GM21619 (cell line): ENCODE measurements around the gene PLK2.

ENCODE experiments used
- ATAC-seq: cut with Tn5 transposase; IDR thresholded peaks from one replicate; pipeline ENCODE4 v1.9.1; 2021; ENCODE audit not compliant: unreplicated experiment

PLK2 gene

DNA sequence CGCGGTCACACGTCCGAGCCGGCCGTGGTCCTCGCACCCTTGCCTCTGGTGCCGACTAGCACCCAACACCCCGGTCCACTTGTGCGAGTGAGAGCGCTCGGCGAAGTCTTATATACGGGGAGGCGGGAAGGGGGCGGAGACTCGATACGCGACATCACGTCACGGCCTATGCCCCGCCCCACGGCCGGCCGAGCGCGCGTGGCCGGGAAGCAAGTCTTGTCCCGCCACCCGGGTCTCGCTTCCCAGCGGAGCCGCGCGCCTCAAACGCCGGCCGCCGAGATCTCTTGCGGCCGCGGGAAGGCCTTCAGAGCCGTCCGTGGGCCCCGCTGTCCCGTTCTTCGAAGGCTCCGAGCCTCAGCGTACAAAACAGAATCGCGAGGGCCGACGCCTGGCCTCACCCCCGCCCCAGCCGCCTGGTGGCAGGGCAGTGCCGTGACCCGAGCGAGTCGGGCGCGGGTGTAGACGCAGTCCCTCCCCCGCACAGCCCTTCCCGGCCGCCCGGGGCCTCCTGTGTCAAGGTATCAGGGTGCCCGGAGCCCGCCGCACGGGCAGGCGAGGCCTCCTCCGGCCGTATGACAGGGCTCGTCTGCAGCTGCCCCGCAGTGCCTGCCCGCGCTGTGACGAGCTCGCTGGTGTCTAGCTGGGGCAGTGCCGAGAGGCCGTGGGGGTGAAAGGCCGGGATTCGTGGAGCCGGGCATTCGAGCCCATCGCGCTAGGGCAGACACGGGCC is at the start of gene PLK2:
Gene PLK2 (minus strand): TSS at position 85 of the 730 bp plus-strand sequence. CDS start 127 bp downstream, outside the sequence.
- peak; percentile 69 for ATAC-seq

DNA sequence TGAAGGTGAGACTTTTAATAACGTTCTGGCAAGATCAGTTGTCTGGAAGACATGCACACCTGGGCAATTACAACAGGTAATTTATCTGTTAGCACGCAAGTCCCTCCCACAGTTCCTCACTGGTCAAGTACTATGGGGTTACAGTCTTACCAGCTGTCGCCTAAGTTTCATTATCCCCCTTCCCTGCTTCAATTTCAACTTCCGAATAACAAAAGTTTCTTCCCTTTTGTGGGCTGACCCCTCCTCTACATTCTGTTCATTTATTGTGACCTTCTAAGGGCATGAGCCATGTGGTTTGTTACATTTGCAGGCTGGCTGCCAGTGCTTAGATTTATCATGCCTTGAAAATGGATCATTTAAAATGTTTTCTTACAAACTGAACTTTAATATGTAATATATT is 47.8 kb upstream of the PLK2 start:
- ATAC-seq: no peak

DNA sequence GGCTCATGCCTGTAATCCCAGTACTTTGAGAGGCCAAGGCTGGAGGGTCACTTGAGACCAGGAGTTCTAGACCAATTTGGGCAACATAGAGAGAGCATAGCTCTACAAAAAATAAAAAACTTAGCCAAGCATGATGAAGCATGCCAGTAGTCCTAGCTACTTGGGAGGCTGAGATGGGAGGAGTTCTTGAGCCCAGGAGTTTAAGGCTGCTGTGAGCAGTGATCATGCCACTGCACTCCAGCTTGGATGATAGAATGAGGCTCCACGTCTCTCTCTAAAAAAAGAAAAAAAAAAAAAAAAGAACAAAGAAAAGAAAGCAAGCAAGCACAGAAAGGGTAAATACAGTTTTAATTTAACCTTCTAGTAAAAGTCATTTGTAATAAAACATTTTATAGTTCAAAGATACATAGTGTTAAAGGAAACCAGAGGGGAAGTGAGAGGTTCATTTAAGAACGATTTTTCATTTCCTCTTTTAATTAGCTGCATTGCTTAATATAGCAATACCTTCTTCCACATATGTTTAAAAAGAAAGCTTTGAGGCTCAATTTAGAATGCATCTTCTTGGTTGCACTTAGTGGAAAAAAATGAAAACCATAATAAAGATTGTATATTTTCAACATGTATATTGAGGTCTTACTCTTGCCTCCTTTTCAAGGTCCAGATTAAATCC is 46.2 kb upstream of the PLK2 start:
- peak; percentile 71 for ATAC-seq

DNA sequence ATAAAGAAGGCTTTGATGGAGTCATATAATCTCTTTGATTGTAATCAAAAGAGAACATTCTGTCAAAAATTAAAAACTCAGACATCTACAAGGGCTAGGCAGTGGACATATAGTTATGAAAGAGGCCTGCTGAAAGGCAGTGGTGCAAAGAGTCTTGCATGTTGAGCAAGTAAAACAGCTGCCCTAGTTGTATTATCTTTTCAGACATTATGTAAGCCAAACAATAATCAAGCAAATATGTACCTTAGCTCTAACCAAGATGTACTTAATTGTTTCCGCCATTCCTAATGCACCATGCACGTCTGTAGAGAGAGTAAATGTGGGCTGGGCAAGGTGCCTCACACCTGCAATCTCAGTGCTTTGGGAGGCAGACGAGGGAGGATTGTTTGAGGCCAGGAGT is 45.6 kb upstream of the PLK2 start:
- ATAC-seq: no peak

DNA sequence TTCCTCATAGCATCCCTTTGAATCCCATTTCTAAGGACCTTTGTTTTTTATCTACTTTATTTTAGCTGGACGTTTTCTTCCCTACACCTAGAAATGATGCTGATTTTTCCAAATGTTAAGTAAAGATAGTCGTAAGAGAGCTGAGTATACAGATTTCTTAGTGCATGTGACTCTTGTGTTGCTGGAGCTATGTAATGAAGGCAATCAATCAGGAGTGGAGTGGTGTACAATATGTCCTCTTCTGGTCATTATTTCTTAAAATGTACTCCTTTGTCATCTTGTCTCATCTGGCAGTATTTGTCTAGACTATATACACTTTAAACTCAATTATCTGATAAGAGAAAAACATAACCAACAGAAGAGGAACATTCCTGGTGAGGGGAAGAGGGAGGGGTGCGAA is 44.9 kb upstream of the PLK2 start:
- no peak for ATAC-seq

DNA sequence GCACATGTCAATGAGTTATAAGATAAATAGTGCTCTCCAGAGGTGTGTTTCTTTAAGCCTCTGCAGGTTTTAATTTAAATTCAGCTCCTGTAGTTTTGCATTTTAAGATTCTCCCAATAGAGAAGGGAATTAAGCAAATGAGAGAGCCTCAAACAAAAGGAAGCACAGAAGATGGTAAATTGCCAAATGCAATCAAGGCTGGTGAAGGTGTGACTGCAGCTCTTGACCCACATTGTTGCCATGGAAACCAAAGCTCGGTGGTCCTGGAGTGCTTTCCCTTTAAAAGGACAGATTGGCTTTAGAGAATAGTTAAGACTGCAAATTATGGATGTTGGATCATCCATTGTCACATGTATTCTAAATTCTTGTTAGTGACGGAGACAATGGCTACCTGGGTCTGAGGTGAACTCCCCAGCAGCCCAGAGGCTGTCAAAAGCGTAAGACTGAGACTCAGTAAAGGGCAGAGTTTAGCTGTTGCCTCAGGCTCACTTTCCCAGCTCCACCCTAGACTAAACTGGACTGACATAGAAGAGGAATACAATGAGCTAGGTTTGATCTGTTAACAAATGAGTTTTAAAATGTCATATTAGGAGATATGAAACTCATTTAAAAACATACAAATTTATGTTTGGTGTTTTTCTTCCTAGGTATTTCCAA is 43.6 kb upstream of the PLK2 start:
- no peak for ATAC-seq

DNA sequence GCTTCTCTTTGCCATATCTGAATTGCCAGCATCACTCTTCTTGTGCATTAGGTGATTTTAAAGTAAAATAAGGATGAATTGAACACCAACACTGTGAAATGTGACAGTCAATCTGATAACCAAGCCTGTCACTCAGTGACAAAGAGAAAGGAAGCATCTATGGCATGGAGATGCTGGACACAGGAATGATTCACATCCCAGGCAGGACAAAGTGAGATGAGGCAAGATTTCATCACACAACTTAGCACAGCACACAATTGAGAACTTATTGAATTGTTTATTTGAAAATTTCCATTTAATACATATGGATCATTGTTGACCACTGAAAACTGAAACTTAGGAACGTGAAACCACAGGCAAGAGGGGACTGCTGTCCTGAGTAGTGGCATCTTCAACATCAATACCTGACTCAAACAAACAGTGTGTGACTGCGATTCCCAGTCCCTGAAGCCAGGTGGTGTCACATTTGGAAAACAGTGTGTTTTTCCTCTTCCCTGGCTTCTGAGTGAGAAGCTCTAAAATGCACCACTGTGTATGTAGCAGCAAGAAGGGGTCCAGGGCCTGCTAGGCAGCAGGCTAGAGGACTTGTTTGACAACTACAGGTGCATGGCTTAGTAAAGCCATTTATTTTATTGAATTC is 42.0 kb upstream of the PLK2 start:
- ATAC-seq: no peak

DNA sequence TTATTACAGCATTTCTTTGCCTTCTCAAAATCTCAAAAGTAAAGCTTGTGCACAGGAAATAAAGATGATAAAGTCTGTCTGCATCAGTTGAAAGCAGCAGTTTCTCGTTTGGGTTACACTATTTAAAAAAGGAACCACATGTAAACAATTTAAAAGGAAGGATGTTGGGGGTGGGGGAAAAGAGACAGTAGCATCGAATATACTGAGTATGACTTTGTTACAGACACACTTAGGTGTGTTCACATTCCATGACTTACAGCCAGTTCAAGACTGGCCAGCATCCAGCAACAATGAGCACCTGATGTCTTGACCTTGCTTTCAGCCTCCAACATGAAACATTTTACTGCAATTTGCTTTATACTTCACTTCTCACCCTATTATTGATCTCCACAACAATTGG is 40.1 kb upstream of the PLK2 start:
- no peak for ATAC-seq

DNA sequence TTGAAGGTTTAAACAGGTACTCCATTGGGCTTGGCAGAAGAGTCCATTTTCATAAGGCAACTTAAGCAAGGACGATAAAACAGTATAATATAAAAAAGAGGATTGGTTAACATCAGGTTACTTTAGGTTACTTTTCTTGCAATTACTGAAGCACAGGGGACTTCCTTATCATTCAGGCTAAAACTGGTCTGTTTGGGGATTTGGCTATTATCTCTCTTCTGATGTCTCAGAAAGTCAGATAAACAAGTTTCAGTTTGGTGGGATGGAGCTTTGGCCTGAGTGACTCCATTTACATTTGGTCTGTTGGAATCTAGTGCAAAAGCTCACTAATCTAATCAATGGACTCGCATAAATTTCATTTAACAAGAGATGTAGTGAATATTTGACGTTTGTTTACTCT is 39.3 kb upstream of the PLK2 start:
- ATAC-seq: no peak

DNA sequence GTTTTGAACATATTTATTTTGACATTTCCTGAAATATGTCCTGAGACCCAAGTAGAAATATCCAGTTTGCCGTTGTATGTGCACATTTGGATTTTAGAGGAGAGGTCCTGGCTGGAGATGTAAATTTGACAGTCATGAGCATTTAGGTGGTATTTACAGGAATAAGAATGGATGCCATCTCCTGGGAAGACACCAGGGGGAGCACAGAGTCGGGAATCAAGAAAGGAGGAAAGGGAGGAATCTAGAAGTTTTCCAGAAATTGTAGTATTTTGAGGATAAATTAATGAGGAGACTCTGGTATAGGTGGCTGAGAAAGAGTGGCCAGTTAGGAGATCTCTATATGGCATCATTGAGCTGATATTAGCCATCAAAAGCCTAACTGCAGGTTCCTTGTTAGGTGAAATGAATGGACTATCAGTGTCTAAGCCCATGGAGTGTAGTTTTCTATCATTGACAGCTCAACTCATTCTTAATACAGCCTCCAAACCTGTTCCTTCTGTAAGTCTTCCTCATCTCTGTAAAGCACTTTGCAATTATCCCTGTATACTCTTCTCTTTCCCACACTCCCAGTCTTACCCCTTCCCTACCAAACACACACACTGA is 38.6 kb upstream of the PLK2 start:
- no peak for ATAC-seq

DNA sequence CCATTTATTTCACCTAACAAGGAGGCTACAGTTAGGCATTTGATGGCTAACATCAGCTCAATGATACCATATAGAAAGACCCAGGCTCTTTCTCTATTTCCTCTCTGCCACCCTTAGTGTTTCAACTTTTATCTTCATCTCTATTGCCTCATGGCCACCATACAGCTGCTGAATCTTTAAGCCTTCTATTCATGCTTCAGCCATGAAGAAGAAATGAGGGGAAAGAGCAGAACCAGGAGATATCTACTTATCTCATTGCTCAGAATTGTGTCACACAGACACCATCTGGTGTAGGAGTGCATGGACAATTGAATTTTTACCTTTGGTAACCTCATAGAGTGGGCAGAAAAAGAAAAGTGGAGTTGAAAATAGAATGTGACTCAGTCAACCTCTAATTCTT is 38.0 kb upstream of the PLK2 start:
- no peak for ATAC-seq

DNA sequence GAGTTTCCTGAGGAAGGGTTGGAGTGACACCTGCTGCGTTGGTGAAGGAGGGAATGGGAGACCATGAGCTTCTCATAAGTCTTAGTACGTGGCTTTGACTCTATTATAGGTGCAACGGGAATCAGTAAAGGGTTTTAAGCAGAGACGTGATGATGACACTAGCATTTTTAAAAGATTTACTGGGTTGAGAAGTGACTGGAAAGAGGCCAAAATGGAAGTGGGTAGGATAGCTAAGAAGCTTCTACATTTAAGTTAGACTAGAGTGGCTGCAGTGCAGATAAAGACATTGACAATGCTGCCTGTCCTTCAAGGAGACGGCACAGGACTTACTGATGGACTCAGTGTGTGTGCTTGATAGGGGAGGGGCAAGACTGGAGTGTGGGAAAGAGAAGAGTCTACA is 37.5 kb upstream of the PLK2 start:
- no peak for ATAC-seq

DNA sequence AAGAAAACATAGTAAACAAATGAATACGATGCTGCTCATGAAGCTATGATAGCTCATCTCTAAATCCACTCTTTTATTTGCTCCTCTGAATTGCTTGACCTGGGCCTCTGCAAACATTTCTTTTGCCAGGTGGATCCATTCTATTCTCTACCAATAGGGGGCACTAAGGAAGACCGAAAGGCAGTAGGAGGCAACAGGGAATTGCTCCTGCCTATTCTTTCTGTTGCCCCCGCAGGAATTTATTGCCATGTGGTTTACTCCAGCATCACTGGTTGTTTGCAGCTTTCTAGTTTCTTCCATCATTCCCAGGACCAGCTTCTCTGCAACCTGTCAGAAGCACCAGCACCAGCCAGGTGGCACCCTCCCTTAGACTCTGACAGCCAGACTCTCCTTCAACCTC is 36.6 kb upstream of the PLK2 start:
- ATAC-seq: no peak

DNA sequence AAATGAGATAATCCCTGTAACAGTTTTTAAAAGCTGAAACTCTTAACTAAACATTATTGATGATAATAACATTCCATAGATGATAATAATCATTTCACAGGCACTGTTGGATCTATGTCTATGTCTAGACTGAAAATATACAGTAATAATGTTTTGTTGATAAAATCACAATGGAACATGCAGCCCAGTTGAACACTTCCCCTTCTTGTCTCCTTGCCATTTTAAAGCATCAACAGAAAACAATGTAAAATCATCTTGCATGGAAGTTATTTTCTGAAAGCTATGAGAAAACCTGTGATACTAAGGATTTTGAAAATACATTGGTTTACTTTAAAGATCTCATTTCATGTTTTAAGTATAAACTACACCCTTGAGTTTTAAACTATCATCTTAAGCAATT is 33.3 kb upstream of the PLK2 start:
- ATAC-seq: no peak

DNA sequence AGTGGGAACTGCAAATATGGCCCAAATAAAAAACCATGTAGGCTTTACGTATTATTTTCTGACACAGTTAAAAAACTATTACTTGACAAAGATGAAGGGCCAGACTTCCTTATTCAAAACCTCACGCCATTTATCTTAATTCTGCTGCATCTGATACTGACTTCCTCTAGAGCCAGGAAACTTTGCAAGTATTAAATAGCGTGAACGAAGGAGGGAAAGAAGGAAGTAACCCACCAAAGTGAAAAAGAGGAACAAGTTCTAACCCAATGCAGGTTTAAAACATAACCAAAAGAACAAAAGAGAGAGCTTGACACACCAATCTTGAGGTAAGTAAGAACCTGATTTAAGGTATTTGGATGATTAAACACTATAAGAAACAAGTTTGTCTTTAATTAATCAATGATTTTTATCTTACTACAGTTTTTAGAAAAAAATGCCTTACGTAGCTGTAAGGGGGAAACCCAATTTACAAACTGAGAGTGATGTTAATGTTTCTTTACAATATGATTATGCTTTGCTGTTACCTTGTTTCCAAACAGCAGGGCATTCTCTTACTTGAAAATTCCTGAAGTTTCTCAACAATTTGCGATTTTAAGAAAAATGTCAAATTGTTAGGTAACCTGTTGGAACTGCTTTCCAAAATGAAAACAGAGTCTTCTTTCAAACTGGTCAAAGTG is 31.5 kb upstream of the PLK2 start, which contains the start of gene GAPT:
Gene GAPT (plus strand): TSS at position 220 of the 677 bp plus-strand sequence. CDS start 3,102 bp downstream, outside the sequence.
- peak; percentile 84 for ATAC-seq

DNA sequence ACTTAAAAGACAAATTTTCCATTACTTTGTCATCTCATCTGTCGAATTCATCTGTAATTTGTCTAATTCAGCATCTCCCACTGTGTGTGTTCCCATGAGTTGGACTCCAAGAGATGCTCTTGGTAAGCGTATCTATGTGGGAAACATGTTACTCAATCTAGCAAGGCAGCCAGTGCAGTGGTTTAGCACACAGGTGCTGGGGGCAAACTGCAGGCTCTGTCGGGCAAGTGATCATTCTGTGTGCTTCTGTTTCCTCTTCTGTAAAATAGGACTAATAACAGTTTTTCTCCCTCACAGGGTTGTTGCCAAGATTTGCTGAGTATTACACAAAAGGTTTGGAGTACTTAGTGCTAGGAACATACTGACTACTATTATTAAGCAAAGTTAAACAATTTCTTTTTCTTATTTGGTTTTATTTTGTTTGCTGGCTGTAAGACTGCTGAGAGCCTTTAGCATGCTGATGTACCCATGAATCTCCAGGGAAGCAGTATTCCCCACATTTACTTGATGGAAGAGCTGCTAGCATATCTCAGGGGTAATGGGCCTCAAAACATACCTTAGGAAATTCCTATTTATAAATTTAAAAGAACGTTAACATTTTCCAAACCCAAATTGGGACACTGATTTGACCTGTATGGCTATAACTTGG is 30.6 kb upstream of the PLK2 start:
- no peak for ATAC-seq

DNA sequence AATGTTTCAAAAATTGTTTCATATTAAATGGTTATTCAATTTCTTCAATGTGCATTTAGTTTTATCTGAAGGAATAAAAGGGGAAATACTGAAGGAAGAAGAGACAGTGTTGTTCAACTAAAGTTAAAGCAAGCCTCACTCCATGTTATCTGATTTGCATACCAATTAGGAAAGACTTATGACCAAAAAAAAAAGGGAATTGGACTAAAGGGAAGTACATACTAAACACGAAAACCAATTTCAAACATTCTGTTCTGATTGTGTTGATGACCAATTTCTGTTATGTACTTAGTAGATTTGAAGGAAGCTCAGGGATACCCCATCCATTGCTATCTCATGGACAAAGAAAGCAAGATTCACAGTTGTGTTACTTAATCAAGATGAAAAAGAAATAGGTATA is 26.4 kb upstream of the PLK2 start:
- ATAC-seq: no peak

DNA sequence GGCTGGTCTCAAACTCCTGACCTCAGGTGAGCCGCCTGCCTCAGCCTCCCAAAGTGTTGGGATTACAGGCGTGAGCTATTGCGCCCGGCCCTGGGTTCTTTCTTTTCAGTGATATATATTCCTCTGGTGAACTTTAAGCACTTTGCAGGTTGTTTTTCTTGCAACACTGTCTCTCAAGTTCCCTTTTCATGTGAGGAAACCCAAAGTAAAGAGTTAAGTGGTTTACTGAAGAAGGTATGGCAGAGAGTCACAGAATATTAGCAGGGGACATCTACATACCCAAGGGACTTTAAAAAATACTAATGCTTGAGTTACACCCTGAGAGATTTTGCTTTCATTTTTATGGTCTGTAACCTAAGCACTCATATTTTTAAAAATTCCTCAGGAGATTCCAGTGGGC is 24.6 kb upstream of the PLK2 start:
- ATAC-seq: no peak

DNA sequence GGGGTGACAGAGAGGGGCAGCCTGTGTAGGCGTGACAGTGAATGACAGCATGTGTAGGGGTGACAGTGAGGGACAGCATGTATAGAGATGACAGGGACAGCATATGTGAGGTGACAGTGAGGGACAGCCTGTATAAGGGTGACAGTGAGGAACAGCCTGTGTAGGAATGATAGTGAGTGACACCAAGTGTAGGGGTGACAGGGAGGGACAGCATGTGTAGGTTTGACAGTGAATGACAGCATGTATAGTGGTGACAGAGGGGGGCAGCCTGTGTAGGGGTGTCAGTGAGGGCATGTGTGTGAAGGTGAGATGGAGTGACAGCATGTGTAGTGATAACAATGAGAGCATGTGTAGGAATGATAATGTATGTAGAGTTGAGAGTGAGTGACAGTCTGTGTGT is 22.6 kb upstream of the PLK2 start:
- no peak for ATAC-seq

DNA sequence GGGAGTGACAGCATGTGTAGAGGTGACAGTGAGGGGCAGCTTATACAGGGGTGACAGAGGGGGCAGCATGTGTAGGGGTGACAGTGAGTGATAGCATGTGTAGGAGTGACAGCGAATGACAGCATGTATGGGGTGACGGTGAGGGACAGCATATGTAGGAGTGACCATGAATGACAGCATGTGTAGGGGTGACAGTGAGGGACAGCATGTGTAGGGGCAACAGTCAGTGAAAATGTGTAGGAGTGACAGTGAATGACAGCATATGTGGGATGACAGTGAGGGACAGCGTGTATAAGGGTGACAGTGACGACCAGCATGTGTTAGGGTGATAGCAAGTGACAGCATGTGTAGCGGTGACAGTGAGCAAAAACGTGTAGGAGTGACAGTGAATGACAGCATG is 21.9 kb upstream of the PLK2 start:
- no peak for ATAC-seq
